Nucleus accumbens (tissue), 56 donors: ENCODE data around the gene KDM4B.
A peak's percentile ranks its signal among the peaks of the same experiment; 100 is the strongest.

Source experiments
- DNase-seq, 56 donors: peaks; one replicate each; lab custom pipeline; 2025; lab: John Stamatoyannopoulos, UW

KDM4B gene

DNA sequence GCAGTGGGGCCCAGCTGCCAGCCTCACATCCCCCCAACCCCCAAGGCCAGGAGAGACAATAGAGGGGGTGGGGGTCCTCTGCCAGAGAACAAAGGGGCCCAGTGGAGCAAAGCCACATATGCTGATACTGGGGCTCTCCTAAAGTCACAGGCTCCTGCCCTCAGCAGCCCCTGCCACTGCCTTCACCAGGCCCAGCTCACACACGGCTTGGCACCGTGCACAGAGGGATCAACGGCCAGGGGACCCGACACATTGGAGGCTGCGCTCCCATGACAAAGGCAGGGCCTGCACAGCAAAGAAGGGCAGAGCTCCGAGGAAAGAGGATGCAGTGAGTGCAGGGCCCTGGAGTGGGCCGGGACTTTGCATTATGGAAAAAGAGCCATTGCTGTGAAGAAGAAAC lies 146.4 kb downstream of the KDM4B start:
- no peak for DNase-seq

DNA sequence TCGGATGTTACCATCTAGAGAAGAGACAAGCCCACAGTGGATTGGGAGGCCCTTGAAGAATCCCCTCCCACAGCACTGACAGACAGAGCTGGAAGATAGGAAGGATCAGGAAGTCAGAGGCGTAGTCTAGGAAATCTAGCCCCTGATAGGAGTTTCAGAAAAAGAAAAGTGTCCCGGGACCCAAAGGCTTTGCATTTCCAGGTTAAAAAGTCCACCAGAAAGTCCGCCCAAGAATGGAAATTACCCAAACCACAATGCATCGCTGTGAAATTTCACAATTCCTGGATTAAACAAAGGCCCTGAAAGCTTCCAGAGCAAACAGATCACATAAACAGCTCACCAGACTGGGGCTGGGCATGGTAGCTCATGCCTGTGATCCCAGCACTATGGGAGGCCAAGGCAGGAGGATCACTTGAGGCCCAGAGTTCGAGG lies 146.9 kb downstream of the KDM4B start:
- no peak for DNase-seq

DNA sequence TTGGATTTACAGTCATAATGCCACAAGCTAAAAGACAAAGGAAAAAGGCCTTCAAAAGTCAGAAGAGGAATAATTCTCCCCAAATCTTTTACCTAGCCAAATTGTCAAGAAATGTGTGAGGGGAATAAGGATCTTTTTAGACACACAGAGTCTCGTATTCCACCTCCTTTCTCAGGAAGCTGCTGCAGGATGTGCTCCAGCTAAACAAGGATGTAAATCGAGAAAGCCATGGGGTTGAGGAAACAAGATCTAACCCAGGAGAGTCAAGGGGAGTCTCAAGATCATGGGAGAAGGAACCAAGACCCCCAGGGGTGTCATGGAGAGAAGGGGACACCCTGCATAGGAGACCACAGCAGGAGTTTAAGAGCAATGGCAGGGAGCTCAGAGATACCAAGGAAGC lies 147.4 kb downstream of the KDM4B start:
- DNase-seq, result no peak

DNA sequence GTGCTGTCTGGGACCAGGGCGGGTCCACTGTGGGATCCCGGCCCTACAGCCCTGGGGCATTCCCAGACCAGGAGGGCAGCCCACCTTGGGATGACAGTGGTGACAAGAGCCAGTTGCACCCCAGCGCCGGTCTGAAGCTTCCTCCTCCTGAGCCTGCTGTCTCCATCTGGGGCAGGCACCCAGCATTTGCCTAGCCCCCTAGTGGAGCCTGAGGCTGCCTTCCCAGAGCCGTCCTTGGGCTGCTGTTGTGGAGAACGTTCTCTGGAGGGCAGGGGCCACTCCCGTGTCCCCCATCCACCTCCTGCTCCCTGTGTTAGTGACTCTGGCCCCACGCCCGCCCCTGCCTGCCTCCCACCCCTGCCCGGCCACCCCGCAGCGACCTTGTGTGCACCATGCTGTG lies 148.5 kb downstream of the KDM4B start:
- no peak for DNase-seq

DNA sequence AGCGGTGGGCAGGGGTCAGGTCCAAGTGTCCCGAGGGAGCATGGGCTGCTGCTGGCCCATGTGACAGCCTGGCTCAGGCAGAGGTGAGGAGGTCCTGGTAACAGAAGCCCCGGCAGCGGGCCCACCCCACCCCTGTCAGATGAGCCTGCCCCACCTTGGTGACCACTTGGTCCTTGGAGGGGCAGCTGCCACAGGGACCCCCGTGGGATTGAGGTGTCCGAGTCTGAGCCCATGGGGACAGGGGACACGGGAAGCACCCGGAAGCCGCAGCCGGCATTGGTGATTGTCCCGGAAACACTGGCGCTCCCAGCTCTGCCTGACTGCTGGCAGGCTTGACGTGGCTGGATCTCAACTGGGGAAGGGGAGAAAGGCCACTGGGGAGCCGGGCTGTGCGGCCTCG lies 149.1 kb downstream of the KDM4B start:
- no peak for DNase-seq

DNA sequence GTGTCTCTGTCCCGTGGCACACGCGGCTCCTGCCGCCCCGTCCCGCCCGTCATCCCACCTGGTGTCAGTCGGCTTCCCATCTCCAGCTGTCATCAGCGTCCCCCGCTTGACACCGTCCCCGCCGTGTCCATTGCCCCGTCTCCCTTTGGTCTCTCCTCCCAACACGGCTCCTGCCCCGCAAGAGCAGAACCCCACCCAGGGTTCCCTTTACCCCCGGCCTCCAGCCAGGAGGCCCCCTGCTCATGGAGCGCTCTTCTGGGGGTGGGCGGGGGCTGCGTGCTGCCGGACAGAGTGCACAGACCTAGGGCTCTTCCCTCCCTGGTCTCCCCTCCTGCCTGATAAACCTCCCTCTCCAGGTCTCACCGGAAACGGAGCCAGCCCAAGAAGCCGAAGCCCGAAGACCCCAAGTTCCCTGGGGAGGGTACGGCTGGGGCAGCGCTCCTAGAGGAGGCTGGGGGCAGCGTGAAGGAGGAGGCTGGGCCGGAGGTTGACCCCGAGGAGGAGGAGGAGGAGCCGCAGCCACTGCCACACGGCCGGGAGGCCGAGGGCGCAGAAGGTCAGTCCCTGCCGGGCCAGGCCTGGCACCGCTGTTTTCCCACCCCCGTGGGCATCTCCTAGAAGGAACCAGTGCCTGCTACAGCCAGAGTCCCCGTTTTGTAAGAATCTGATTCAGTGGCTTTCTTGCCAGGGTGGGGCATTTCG lies 150.5 kb downstream of the KDM4B start:
- no peak for DNase-seq

DNA sequence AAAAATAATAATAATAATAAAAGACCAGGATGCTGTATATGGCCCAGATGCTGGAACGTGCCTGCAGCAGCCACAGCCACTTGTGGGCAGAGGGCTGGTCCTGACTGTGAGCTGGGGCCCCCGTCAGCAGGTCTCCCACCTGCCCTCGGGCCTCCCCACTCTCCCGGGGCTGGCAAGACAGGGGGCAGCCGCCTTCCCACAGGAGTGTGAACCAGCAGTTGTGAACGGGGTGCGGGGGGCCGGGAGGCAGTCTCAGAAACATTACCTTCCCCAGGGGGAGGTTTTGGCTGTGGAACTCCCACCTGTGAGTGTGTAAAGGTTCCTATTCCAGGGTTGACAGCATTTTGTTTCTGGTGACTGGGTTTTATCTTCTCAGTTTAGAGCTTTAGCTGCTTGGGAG lies 151.4 kb downstream of the KDM4B start:
- DNase-seq, result peak in 7 of 56 donors; percentile 6 to 37 (median 21)

DNA sequence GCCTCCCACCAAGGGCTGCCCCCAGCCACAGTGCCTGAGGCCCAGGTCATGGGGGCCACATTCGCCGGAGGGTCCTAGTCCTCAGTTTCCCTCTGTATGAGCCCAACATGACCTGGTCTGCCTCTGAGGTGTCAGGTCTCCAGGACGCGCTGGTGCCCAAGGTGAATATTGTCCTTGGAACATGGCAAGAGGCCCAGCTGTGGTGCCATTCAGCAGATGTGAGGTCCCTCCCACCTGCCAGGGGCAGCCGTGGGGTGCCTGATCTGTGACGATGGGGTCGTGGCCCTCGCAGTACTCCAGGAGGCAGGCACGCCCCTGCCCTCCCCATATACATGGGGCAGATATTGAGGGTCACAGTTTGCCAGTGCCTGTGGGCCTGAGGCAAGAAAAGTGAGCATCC lies 151.9 kb downstream of the KDM4B start:
- no peak for DNase-seq

DNA sequence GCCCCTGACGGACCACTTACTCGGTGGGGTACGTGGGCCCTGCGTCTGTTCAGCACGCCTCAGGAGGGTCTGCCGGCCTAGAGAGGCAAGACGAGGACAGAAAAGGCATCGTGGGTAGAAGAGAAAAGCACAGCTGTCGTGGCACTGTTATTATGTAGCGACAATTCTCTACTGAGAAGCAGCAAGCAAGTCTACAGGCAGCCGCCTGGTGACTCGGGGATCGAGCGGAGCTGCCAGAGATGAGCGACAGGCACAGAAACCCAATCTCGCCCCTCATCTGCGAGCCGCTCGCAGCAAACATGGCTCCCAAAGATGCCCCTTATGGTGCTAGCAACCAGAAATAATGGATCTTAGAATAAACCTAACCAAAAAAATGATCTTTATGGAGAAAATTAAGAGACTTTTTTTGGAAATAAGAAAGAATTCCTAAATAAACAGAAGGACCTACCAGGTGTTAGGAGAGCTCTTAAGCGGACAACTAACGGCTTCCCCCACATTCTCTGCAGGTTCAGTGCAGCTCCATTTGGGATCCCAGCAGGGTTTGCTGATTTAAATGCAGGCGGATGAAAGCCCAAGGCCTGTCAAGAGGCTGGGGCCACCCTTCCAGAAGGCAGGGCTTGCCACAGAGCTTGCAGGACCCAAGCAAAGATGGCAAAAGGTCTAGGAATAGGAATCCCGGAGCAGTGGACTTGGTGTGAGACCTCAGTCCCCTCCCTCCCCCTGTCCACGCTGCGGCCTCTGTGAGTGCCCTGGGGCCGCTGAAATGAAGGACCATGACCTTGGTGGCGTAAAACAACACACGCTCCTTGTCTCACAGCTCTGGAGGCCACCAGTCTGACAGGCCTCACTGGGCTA lies 152.6 kb downstream of the KDM4B start:
- DNase-seq, result peak in 11 of 56 donors; percentile 2 to 44 (median 12)

DNA sequence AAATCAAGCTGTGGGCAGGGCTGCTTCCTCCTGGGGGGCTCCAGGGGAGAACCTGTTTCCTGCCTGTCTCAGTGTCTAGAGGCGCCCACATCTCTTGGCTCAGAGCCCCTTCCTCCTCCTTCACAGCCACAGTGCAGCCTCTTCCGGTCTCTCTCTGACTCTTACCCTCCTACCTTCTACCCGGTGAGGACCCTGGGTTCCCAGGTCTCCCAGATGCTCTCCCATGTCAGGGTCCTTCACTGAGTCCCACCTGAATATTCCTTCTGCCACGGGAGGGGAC lies 153.1 kb downstream of the KDM4B start:
- DNase-seq, result no peak

DNA sequence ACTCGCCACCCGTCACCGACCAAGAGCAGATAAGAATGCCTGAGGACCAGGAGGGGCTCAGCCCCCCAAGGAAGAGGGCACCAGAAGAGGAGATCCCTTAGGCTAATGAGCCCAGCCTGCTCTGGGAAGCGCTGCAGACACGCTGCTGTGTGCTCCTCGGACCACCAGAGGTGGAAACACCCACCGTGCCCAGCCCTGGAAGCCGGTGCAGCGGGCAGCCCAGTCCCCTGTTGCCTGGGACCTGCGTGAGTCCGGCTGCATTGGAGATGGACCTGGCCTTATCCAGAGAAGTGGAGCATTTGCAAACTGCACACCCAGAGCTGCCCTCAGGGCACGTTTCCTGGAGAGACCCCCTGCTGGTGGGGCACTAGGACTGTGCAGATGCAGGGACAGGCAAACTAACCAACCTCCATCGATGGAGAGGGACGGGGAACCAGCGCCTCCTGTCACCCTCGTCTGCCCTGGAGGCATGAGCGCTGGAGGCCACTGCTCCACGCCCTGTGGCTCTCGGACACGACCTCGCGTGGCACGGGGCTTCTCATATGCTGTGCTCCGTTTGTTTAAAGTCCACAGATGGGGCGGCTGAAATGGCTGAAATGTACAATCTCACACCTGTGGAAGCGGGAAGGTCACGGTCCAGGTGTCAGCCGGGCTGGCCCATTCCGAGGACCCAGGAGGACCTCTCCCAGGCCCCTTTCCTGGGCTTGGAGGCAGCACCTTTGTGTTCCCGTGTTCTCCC lies 153.9 kb downstream of the KDM4B start:
- no peak for DNase-seq

DNA sequence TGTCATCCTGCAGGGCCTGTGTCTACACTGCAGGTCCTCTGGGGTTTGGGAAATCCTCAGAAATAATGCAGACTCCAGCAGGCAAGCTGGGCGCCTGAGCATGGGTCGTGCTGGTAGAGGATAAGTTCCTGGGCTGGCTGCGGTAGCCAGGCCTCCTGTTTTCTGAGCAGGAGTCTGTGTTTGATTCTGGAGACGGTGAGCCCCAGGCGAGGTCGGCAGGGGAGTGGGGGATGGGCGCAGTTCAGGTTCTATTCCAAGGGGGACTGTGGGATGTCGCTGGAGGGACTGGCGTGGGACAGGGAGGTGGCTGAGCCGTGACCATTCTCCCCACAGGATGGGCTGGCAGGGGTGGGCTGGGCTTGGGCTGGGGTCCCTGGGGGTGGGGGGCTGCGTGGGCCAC lies 154.7 kb downstream of the KDM4B start:
- no peak for DNase-seq

DNA sequence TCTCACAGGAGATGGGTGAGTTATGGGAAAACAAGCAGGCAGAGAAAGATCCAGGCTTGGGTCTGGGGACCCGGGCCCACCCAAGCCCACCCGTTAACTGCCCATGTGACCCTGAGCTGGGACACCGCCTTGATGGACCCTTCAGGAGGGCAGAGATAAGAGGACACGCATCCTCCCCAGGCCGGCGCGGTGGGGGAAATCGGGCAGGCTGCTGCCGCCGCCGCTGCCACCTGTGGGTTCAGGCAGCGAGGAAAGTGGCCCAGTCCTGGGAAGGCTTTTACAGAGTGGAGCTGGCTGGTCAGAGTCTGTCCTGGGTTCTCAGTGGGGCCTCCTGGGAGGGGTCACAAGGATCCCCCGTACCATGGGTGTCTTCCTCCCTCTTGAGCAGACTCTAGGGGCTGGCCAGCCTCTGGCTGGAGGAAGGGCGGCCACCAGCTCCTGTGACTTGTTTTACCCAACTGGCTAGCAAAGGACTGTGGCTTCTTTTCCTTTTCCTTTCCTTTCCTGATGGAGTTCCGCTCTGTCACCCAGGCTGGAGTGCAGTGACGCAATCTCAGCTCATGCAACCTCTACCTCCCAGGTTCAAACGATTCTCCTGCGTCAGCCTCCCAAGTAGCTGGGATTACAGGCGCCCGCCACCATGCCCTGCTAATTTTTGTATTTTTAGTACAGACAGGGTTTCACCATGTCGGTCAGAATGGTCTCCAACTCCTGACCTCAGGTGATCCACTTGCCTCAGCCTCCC lies 155.4 kb downstream of the KDM4B start:
- no peak for DNase-seq

DNA sequence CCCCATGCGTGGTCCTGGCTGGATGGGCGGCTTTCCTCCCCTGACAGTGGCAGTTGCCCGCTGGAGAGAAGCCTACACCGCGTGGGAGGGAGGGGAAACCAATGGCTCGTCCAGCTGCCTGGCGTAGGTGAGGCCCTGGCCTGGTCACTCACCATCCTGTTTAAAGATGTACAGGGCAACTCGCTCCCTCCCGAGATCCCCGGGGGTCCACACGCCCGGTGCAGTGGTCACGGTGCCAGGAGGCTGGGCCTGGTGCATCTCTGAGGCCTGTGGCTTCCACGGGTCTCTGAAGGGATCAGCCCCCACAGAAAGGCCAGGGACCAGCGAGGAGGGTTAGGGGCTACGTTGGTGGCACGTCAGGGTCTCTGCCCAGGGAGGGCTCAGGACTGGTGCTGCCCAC lies 156.5 kb downstream of the KDM4B start:
- no peak for DNase-seq

DNA sequence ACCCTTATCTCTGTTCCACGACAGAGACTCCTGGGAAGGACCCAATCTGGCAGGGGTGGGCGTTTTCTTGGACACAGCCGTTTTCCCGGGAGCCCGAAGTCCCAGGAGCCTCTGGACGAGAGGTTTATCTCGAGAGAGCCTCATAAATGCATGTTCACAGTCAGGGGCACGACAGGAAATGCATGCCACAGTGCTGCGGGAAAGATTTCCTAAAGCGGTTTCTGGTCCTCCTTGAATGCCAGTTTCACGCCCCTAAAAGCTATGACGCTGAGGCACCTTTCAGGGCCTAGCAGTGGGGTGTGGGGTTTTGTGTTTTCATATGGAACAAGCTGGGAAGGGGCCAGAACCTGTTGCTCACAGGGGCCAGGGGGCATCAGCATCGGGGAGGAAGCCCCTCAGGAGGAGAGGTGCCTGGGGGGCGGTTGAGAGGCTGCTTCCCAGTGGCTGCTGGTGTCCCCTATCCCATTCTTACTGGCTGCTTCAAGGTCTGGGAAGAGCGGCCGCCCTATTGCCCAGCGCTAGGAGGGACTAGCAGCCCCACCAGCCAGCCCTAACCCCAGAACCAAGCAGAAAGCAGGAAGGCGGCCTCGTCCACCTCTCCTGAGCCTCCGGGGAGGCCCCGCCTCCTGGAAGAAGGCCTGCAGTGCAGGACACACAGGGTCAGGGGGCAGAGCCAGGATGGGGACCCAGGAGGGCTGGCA lies 157.0 kb downstream of the KDM4B start:
- DNase-seq, result no peak

DNA sequence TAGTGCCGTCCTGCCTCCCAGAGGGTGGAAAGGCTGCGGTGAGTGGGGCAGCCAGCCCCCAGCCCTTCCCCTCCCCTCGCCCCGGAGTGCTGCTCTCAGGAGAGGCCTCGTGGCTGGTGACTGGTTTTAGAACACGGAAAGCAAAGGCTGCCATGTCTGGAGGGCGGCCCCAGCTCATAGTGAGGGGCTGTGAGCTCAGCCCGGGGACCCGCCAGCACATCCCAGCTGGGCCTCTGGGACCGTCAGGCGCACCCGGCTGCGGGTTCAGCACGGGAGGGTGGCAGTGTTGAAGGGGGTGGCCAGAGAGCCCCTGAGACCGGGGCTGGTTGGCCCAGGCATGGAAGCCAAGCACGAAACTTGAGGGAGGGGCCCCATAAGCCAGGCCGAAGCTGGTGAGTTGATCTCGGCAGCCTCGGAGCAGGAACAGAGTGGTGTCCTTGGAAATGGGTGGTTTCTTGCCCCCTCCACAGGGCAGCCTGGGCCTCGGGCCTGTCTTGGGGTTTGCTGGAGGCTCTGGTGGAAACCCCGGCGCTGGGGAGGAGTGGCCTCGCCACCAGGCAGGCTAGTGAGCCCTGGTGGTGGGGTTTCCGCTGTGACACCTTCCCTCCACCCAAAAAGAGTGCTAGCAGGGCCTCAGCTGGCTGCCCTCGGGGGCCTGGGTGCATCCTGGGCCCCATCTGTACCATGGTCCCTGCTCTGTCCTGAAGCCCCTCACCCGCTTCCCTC lies 157.7 kb downstream of the KDM4B start:
- no peak for DNase-seq

DNA sequence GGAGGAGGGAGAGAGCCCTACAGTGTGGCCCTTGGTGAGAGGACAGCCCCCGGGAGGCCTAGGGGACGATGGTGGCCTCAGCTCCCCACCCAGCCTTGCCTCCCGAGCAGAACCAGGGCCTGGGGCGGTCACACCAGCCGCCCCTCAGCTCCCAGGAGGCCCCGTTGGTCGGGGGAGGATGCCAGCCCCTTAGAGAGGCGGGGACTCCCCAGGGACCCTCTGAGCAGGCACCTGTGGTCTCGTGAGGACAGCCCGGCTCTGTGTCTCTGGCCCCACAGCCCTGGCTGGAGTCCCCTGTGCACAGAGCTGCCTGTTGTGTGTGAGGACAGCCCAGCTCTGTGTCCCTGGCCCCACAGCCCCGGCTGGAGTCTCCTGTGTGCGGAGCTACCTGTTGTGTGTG lies 158.8 kb downstream of the KDM4B start:
- no peak for DNase-seq

DNA sequence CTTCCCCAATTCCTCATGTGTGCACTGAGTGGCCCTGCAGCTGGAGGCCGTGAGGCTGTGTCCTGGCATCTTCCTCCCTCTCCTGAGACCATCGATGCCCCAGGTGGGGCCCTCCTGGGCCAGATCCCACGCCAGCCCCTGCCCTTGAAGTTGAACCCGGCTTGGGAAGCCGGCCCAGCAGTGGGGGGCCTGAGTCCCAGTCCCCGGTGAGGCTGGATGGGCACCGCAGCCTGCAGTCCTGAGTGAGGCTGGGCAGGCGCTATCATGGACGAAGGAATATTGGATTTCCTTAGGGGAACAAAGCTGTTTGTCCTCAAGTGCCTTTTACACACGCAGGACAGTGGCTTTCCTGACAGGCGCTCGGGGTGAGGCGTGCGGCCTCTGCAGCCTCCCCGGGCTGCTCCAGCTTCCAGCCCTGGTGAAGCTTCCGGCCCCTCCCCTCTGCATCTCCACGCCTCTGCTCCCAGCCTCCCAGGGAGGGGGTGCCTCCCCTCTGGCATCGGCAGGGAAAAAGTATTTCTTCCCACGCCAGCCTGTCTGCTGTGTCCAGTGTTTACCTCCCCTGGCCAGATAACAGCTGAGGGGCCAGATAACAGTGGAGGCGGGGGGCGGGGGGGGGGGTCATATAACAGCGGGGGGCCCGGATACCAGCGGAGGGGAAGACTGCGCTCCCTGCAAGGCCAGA lies 159.5 kb downstream of the KDM4B start:
- peak in 3 of 56 donors; percentile 7 to 32 (median 23) for DNase-seq

DNA sequence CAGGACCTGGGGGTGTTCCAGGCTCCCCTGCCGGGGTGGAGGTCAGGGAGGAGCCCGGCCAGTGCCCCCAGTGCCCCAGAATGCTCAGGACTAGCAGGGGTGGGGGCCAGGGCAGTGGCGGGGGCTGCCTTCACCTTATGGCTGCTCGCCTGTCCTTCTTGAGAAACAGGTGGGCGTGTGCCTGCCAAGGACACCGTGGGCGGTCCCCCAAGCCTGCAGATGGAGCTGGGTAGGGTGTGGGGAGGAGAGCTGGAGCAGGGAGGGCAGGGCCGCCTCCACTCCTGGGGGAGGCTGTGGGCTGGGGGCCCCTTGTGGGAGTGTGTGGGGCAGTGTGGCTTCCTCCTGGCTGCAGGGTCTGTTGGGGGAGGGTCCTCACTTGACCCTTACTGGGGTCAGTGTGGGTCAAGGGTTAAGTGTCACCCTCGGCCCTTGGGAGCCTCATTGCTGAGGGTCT lies 160.1 kb downstream of the KDM4B start:
- DNase-seq, result peak in 1 of 56 donors; percentile 25
